ENCODE measurements around the gene LMNB1. TPM values are rescaled to one million over a fixed set of nuclear protein-coding genes. Genes with fewer than 3 reads are reported as not detected.

Gene LMNB1
- total RNA-seq, 1 donor from 2014 or later, result 69.8 TPM

- Mint-ChIP-seq H3K36me3 (ENCODE audit: low read depth, unreplicated experiment) (no peaks in the 10 kb centered on the region), H3K9me3 (ENCODE audit: unreplicated experiment) (no peaks in the 10 kb centered on the region), H3K27me3 (ENCODE audit: unreplicated experiment) (no peaks in the 10 kb centered on the region), H3K4me1 (ENCODE audit: unreplicated experiment) (peaks cover 6% of the 10 kb centered on the region), H3K27ac (ENCODE audit: unreplicated experiment) (no peak overlapping the region), H3K4me3 (ENCODE audit: unreplicated experiment) (no peak overlapping the region)
- TF ChIP-seq CTCF (IDR thresholded peaks at IDR 0.05; ENCODE audit: unreplicated experiment), result no peak
- no peak for DNase-seq (ENCODE audit: low spot score)
Observed at GRCh38 chr5:126814721-126815404, 37.9 kb downstream of the LMNB1 start.

DNA sequence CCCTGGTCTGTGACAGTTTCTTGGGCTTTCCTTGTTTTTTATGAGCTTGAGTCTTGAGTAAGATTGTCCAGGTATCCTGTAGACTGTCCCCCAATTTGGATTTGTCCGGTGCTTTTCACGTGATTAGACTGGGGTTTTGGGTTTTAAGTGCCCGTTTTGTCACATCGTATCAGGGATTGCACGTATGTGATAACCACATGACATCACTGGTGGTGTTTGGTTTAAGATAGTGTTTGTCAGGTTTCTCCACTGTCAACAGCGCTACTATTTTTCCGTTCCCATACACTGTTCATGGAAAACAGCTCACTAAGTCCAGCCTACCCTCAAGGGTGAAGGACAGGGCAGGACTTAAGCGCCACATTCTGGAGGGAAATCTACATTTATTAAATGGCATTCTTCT, 39.7 kb downstream of the LMNB1 start:
- peaks cover 4% of the 10 kb centered on the region for H3K36me3 Mint-ChIP-seq (ENCODE audit: low read depth, unreplicated experiment)
- no peak for TF ChIP-seq CTCF (IDR thresholded peaks at IDR 0.05; ENCODE audit: unreplicated experiment)

GRCh38 chr5:126818736-126819135, 41.8 kb downstream of the LMNB1 start:
- TF ChIP-seq CTCF (IDR thresholded peaks at IDR 0.05; ENCODE audit: unreplicated experiment), result no peak
- Mint-ChIP-seq H3K4me3 (ENCODE audit: unreplicated experiment) (no peak overlapping the region), H3K27ac (ENCODE audit: unreplicated experiment) (no peak overlapping the region), H3K9me3 (ENCODE audit: unreplicated experiment) (no peaks in the 10 kb centered on the region), H3K36me3 (ENCODE audit: low read depth, unreplicated experiment) (peaks cover 5% of the 10 kb centered on the region), H3K4me1 (ENCODE audit: unreplicated experiment) (no peaks in the 10 kb centered on the region), H3K27me3 (ENCODE audit: unreplicated experiment) (peaks cover 2% of the 10 kb centered on the region)
- DNase-seq (ENCODE audit: low spot score), result no peak

More for the DNA sequence above, 39.7 kb downstream of the LMNB1 start:
- H3K9me3 Mint-ChIP-seq (ENCODE audit: unreplicated experiment), result no peaks in the 10 kb centered on the region
- H3K27ac Mint-ChIP-seq (ENCODE audit: unreplicated experiment), result no peak overlapping the region
- peaks cover 2% of the 10 kb centered on the region for H3K4me1 Mint-ChIP-seq (ENCODE audit: unreplicated experiment)
- peaks cover 2% of the 10 kb centered on the region for H3K27me3 Mint-ChIP-seq (ENCODE audit: unreplicated experiment)
- DNase-seq (ENCODE audit: low spot score), result no peak
- H3K4me3 Mint-ChIP-seq (ENCODE audit: unreplicated experiment), result no peak overlapping the region

GRCh38 chr5:126819253-126819652, 42.3 kb downstream of the LMNB1 start:
- Mint-ChIP-seq H3K9me3 (ENCODE audit: unreplicated experiment) (no peaks in the 10 kb centered on the region), H3K4me3 (ENCODE audit: unreplicated experiment) (no peak overlapping the region)

More at GRCh38 chr5:126819253-126819652, 42.3 kb downstream of the LMNB1 start:
- TF ChIP-seq CTCF (IDR thresholded peaks at IDR 0.05; ENCODE audit: unreplicated experiment), result no peak
- Mint-ChIP-seq H3K36me3 (ENCODE audit: low read depth, unreplicated experiment) (peaks cover 5% of the 10 kb centered on the region), H3K27me3 (ENCODE audit: unreplicated experiment) (peaks cover 2% of the 10 kb centered on the region), H3K4me1 (ENCODE audit: unreplicated experiment) (no peaks in the 10 kb centered on the region), H3K27ac (ENCODE audit: unreplicated experiment) (no peak overlapping the region)
- no peak for DNase-seq (ENCODE audit: low spot score)

Measured in endothelial cell (in vitro differentiated cells).